Measurements from ENCODE around the gene SYT4. TPM values are rescaled to one million over a fixed set of nuclear protein-coding genes. Genes with fewer than 3 reads are reported as not detected.

Gene SYT4
- total RNA-seq, 1 experiment from 2014 or later: 1.7 TPM

DNA sequence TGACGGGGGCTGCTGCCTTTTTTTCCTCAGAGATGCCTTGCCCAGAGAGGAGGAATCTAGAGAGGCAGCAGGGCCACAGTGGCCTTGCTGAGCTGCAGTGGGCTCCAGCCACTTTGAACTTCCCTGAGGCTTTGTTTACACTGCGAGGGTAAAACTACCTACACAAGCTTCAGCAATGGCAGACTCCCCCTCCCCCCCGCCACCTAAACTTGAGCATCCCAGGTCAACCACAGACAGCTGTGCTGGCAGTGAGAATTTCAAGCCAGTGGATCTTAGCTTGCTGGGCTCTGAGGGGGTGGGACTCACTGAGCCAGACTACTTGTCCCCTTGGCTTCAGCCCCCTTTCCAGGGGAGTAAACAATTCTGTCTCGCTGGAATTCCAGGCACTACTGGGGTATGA is 11.8 kb downstream of the SYT4 start:
- ChIA-PET POLR2A (no interaction called here), CTCF (no interaction called here)
- DNase-seq (ENCODE audit: low spot score) (no peak), ATAC-seq (no peak)
- TF ChIP-seq HMGXB4 (CRISPR knock-in tag; IDR thresholded peaks at IDR 0.05) (no peak), ELF4 (CRISPR knock-in tag; IDR thresholded peaks at IDR 0.05; ENCODE audit: low read depth) (no peak), NFE2L1 (CRISPR knock-in tag; IDR thresholded peaks at IDR 0.05) (no peak), USF2 (CRISPR knock-in tag; IDR thresholded peaks at IDR 0.05) (no peak)
- Mint-ChIP-seq H3K36me3 (peaks cover 39% of the 10 kb centered on the region), H3K27ac (no peak overlapping the region), H3K9me3 (peaks cover 43% of the 10 kb centered on the region), H3K4me3 (no peak overlapping the region), H3K27me3 (ENCODE audit: low read depth) (no peaks in the 10 kb centered on the region), H3K4me1 (peaks cover 15% of the 10 kb centered on the region)

- TF ChIP-seq PRRX2 (CRISPR knock-in tag; IDR thresholded peaks at IDR 0.05) (no peak), ZNF423 (CRISPR knock-in tag; IDR thresholded peaks at IDR 0.05) (no peak), FOXJ3 (CRISPR knock-in tag; IDR thresholded peaks at IDR 0.05; ENCODE audit: borderline replicate concordance) (no peak), OVOL2 (CRISPR knock-in tag; IDR thresholded peaks at IDR 0.05; ENCODE audit: borderline replicate concordance) (no peak), ZNF512 (CRISPR knock-in tag; IDR thresholded peaks at IDR 0.05; ENCODE audit: borderline replicate concordance) (no peak), SP1 (CRISPR knock-in tag; conservative IDR thresholded peaks at IDR 0.05) (no peak), MYBL2 (CRISPR knock-in tag; IDR thresholded peaks at IDR 0.05) (no peak), ZNF138 (CRISPR knock-in tag; conservative IDR thresholded peaks at IDR 0.05) (no peak), TEAD4 (CRISPR knock-in tag; IDR thresholded peaks at IDR 0.05) (no peak), CBFB (CRISPR knock-in tag; IDR thresholded peaks at IDR 0.05; ENCODE audit: low read depth) (no peak), ZNF396 (CRISPR knock-in tag; IDR thresholded peaks at IDR 0.05; ENCODE audit: borderline replicate concordance) (no peak), USF2 (CRISPR knock-in tag; IDR thresholded peaks at IDR 0.05) (no peak), E2F1 (CRISPR knock-in tag; IDR thresholded peaks at IDR 0.05) (no peak), FOXK1 (CRISPR knock-in tag; IDR thresholded peaks at IDR 0.05) (no peak), MLX (CRISPR knock-in tag; IDR thresholded peaks at IDR 0.05) (no peak), NR1H2 (CRISPR knock-in tag; IDR thresholded peaks at IDR 0.05) (no peak)
- TF ChIP-seq, protein P1, sequence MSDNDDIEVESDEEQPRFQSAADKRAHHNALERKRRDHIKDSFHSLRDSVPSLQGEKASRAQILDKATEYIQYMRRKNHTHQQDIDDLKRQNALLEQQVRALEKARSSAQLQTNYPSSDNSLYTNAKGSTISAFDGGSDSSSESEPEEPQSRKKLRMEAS (CRISPR knock-in tag; IDR thresholded peaks at IDR 0.05): no peak
- ChIA-PET CTCF (no interaction called here), POLR2A (no interaction called here)
- Mint-ChIP-seq H3K9me3 (no peaks in the 10 kb centered on the region), H3K36me3 (no peaks in the 10 kb centered on the region), H3K27ac (no peak overlapping the region), H3K4me3 (no peak overlapping the region), H3K27me3 (ENCODE audit: low read depth) (no peaks in the 10 kb centered on the region), H3K4me1 (peaks cover 4% of the 10 kb centered on the region)
- DNase-seq (ENCODE audit: low spot score): no peak
- no peak for ATAC-seq
These were observed 28.6 kb downstream of the SYT4 start for GRCh38 chr18:43248610-43249249.

Data from WTC11 (cell line).